SK-N-DZ (cell line): ENCODE data around the gene GPAT3.
"Not testable (repeated sequence)": the region's sequence is repeated elsewhere in the genome, so short reads cannot be mapped to it uniquely, and the experiment has no call there.

ENCODE experiments used
- DNase-seq: peaks from one replicate; pipeline ENCODE4 v3.0.0-alpha.2; 2015; ENCODE audit warnings: low spot score

Gene GPAT3

GRCh38 chr4:83548151-83548905, 12.4 kb downstream of the GPAT3 start:
- DNase-seq: no peak

- DNase-seq: no peak
These were observed 16.2 kb downstream of the GPAT3 start for GRCh38 chr4:83552083-83552482.

GRCh38 chr4:83552924-83553323, 17.0 kb downstream of the GPAT3 start:
- no peak for DNase-seq

GRCh38 chr4:83556006-83556707, 20.2 kb downstream of the GPAT3 start:
- DNase-seq: no peak

- no peak for DNase-seq
These were observed 20.9 kb downstream of the GPAT3 start for GRCh38 chr4:83556816-83557215.

GRCh38 chr4:83558059-83558653, 22.2 kb downstream of the GPAT3 start:
- no peak for DNase-seq

GRCh38 chr4:83558680-83559079, 22.8 kb downstream of the GPAT3 start:
- no peak for DNase-seq

GRCh38 chr4:83560523-83560922, 24.6 kb downstream of the GPAT3 start:
- no peak for DNase-seq

- DNase-seq: no peak
These were observed 25.5 kb downstream of the GPAT3 start for GRCh38 chr4:83561381-83561780.

GRCh38 chr4:83563998-83564397, 28.1 kb downstream of the GPAT3 start:
- no peak for DNase-seq

- DNase-seq: no peak
These were observed 32.2 kb downstream of the GPAT3 start for GRCh38 chr4:83568062-83568461.

- no peak for DNase-seq
These were observed 33.5 kb downstream of the GPAT3 start for GRCh38 chr4:83569429-83569828.

GRCh38 chr4:83569987-83570386, 34.1 kb downstream of the GPAT3 start:
- DNase-seq: no peak

- no peak for DNase-seq
These were observed 36.9 kb downstream of the GPAT3 start for GRCh38 chr4:83572848-83573247.

- DNase-seq: no peak
These were observed 38.3 kb downstream of the GPAT3 start for GRCh38 chr4:83574247-83574646.

GRCh38 chr4:83576237-83576636, 40.3 kb downstream of the GPAT3 start:
- not testable (repeated sequence) for DNase-seq

- DNase-seq: no peak
These were observed 45.7 kb downstream of the GPAT3 start for GRCh38 chr4:83581411-83582288.

- no peak for DNase-seq
These were observed 46.4 kb downstream of the GPAT3 start for GRCh38 chr4:83582289-83582785.

- no peak for DNase-seq
These were observed 50.1 kb downstream of the GPAT3 start for GRCh38 chr4:83585982-83586508.

GRCh38 chr4:83589279-83589678, 53.4 kb downstream of the GPAT3 start:
- DNase-seq: no peak

- DNase-seq: no peak
These were observed 55.1 kb downstream of the GPAT3 start for GRCh38 chr4:83591056-83591455.
